Panc1 (cell line): Measurements from ENCODE around the gene TLE1. TPM values are rescaled to one million over a fixed set of nuclear protein-coding genes. Genes with fewer than 3 reads are reported as not detected.

Experiments used
- ATAC-seq: fragments of 200-7000 bp; cut with Tn5 transposase; 2 replicates; pipeline ENCODE4 v1.9.1; 2020; ENCODE audit warnings: mild to moderate bottlenecking, moderate library complexity
- BruUV-seq: library from RNA; stranded (reverse); fragments of 400-500 nt; replicated peaks from 2 replicates; lab custom pipeline; 2021; lab: Mats Ljungman, UMichigan
- CTCF ChIA-PET: fragments of 300-600 bp; sonication (Branson Sonifier 250); formaldehyde crosslinking; loops from one replicate; lab custom pipeline; 2022; ENCODE audit warnings: antibody characterized with exemption; lab: Charles Lee
- POLR2A ChIA-PET: fragments of 300-600 bp; sonication (Branson Sonifier 250); formaldehyde crosslinking; loops from one replicate; lab custom pipeline; 2022; ENCODE audit warnings: antibody characterized with exemption; lab: Charles Lee
- DNase-seq: peaks from one replicate; pipeline ENCODE4 v3.0.0-alpha.2; 2010; ENCODE audit warnings: low read depth, low spot score
- H3K27ac ChIP-seq: 2 replicates; pipeline ENCODE4 v1.5.1; 2011; ENCODE audit warnings: mild to moderate bottlenecking, low read length, inconsistent platforms
- H3K27me3 ChIP-seq: fragments of 200-500 bp; sonication (Bioruptor generic); 2 replicates; pipeline ENCODE4 v1.6.0; 2014; ENCODE audit warnings: low read length, inconsistent platforms; ENCODE audit not compliant: control insufficient read depth, insufficient read depth
- H3K36me3 ChIP-seq: fragments of 200-500 bp; sonication (Bioruptor generic); 2 replicates; pipeline ENCODE4 v1.5.1; 2014; ENCODE audit warnings: inconsistent platforms, mild to moderate bottlenecking, low read length, moderate library complexity; ENCODE audit not compliant: control insufficient read depth, insufficient read depth
- H3K4me1 ChIP-seq: 2 replicates; pipeline ENCODE4 v1.5.1; 2011; ENCODE audit warnings: inconsistent platforms, mild to moderate bottlenecking, low read length, moderate library complexity; ENCODE audit not compliant: control insufficient read depth, insufficient read depth
- H3K4me3 ChIP-seq, 2 experiments: 2 replicates each; pipeline ENCODE4 v1.5.1; 2011 to 2012; ENCODE audit warnings: low read depth in 2 of 2, low read length in 2 of 2, mild to moderate bottlenecking in 2 of 2, inconsistent platforms in 1 of 2, moderate library complexity in 1 of 2
- H3K9me3 ChIP-seq: fragments of 200-500 bp; sonication (Bioruptor generic); 2 replicates; pipeline ENCODE4 v1.5.1; 2014; ENCODE audit warnings: low read depth, mild to moderate bottlenecking, inconsistent platforms, low read length, moderate library complexity; ENCODE audit not compliant: control insufficient read depth, insufficient read depth
- CTCF ChIP-seq: fragments of 450-650 bp; IDR thresholded peaks from 2 replicates; pipeline ENCODE4 v1.5.1; 2017; ENCODE audit warnings: mild to moderate bottlenecking
- POLR2AphosphoS5 ChIP-seq: IDR thresholded peaks from 2 replicates; pipeline ENCODE4 v1.6.1; 2012; ENCODE audit warnings: mild to moderate bottlenecking, low read depth, low read length, moderate library complexity
- REST ChIP-seq, 2 experiments: IDR thresholded peaks; 2 replicates each; pipeline ENCODE4 v1.6.1; 2011 to 2012; ENCODE audit warnings: low read depth in 2 of 2, control low read depth in 1 of 2, low read length in 1 of 2, mild to moderate bottlenecking in 1 of 2, moderate library complexity in 1 of 2; ENCODE audit not compliant: insufficient read depth in 1 of 2
- SIN3A ChIP-seq: IDR thresholded peaks from 2 replicates; pipeline ENCODE4 v1.6.1; 2012; ENCODE audit warnings: low read depth, mild to moderate bottlenecking, low read length, moderate library complexity, borderline replicate concordance; ENCODE audit not compliant: insufficient read depth
- TCF7L2 ChIP-seq: IDR thresholded peaks from 2 replicates; pipeline ENCODE4 v1.6.1; 2011; ENCODE audit warnings: mild to moderate bottlenecking, low read depth, low read length, inconsistent platforms
- in situ Hi-C: cut with HindIII; loops from 2 replicates; pipeline ENCODE4 v1.10.0; 2016; ENCODE audit warnings: low sequenced_read_pairs, low pct_unique_long_range_greater_than_20kb
- intact Hi-C: fragments of 100-400 bp; cut with micrococcal nuclease; formaldehyde crosslinking; loops from one replicate; pipeline ENCODE4 v1.10.0; 2022; ENCODE audit not compliant: unreplicated experiment
- total RNA-seq: library from RNA; stranded (reverse); gene quantifications from one replicate; pipeline ENCODE4 v1.2.1, GENCODE V29; 2021; ENCODE audit not compliant: unreplicated experiment

Gene TLE1
- total RNA-seq, 1 experiment from 2014 or later, result 12.9 TPM

- Histone ChIP-seq H3K4me3 (no peak overlapping the region), H3K27me3 (no peaks in the 10 kb centered on the region), H3K9me3 (no peaks in the 10 kb centered on the region), H3K27ac (no peak overlapping the region), H3K4me1 (no peaks in the 10 kb centered on the region; the same call in 1 of the 2 replicates), H3K36me3 (no peaks in the 10 kb centered on the region)
- ChIA-PET CTCF (no interaction called here), POLR2A (no interaction called here)
- ATAC-seq (no peak), DNase-seq (no peak)
- TF ChIP-seq SIN3A (no peak), POLR2AphosphoS5 (no peak), TCF7L2 (no peak), REST (IDR thresholded peaks at IDR 0.05; ENCODE audit: insufficient read depth in 1 of 2, low read depth in 2 of 2, low read length in 1 of 2) (no peak), CTCF (no peak)
- intact Hi-C loops, result no loop called here
- no TSS peak for BruUV-seq
- in situ Hi-C loops, result no loop called here
These were observed 55.1 kb downstream of the TLE1 start for GRCh38 chr9:81633952-81634854.

- H3K36me3 ChIP-seq, result no peaks in the 10 kb centered on the region
- no peak overlapping the region for H3K27ac ChIP-seq
- H3K27me3 ChIP-seq, result no peaks in the 10 kb centered on the region
- DNase-seq (no peak), ATAC-seq (no peak)
- TF ChIP-seq POLR2AphosphoS5, result no peak
- no peak for TF ChIP-seq REST (IDR thresholded peaks at IDR 0.05; ENCODE audit: insufficient read depth in 1 of 2, low read depth in 2 of 2, low read length in 1 of 2)
- no peak for TF ChIP-seq CTCF
- TF ChIP-seq SIN3A, result no peak
- TF ChIP-seq TCF7L2, result no peak
- ChIA-PET CTCF (no interaction called here), POLR2A (no interaction called here)
- H3K4me1 ChIP-seq, result no peaks in the 10 kb centered on the region; the same call in 1 of the 2 replicates
- intact Hi-C loops (no loop called here), in situ Hi-C loops (no loop called here)
- BruUV-seq, result no TSS peak
- H3K9me3 ChIP-seq, result no peaks in the 10 kb centered on the region
- H3K4me3 ChIP-seq, result no peak overlapping the region
These were observed 56.7 kb downstream of the TLE1 start for GRCh38 chr9:81632599-81632998.
